Spleen (tissue), 11 donors: ENCODE results near the gene DTX4. TPM values are rescaled to one million over a fixed set of nuclear protein-coding genes. Genes with fewer than 3 reads are reported as not detected.

Experiments used
- DNase-seq: peaks from one replicate; pipeline ENCODE4 v3.0.0-alpha.2; 2020
- H3K27ac ChIP-seq, 8 donors: fragments of 200-600 bp; sonication (generic) in 7 of 8; 1 replicate in 4 of 8; 2 replicates in 4 of 8; pipeline versions ENCODE4 v1.5.0 to v1.8.0; 2016 to 2021; ENCODE audit warnings: inconsistent platforms in 4 of 8, mild to moderate bottlenecking in 4 of 8, moderate library complexity in 1 of 8
- H3K27me3 ChIP-seq, 7 donors: fragments of 200-600 bp; sonication (generic) in 6 of 7; replicated peaks in 1 of 7; 1 replicate in 4 of 7; 2 replicates in 3 of 7; pipeline versions ENCODE4 v1.5.0 to v1.8.0; 2016 to 2021; ENCODE audit warnings: inconsistent platforms in 3 of 7, mild to moderate bottlenecking in 1 of 7
- H3K36me3 ChIP-seq, 6 donors: fragments of 200-600 bp; sonication (generic) in 5 of 6; 1 replicate in 4 of 6; 2 replicates in 2 of 6; pipeline versions ENCODE4 v1.5.0 to v1.8.0; 2016 to 2021; ENCODE audit warnings: inconsistent platforms in 2 of 6
- H3K4me1 ChIP-seq, 6 donors: fragments of 200-600 bp; sonication (generic) in 5 of 6; 1 replicate in 3 of 6; 2 replicates in 3 of 6; pipeline versions ENCODE4 v1.5.0 to v1.8.0; 2016 to 2021; ENCODE audit warnings: inconsistent platforms in 3 of 6
- H3K4me3 ChIP-seq, 8 donors: fragments of 200-600 bp; sonication (generic) in 7 of 8; 1 replicate in 4 of 8; 2 replicates in 4 of 8; pipeline versions ENCODE4 v1.5.0 to v1.8.0; 2016 to 2021; ENCODE audit warnings: inconsistent platforms in 4 of 8, mild to moderate bottlenecking in 4 of 8, moderate library complexity in 2 of 8
- H3K9me3 ChIP-seq, 8 donors: fragments of 200-600 bp; sonication (generic) in 7 of 8; 1 replicate in 4 of 8; 2 replicates in 4 of 8; pipeline versions ENCODE4 v1.5.0 to v1.8.0; 2016 to 2021; ENCODE audit warnings: inconsistent platforms in 4 of 8
- CTCF ChIP-seq, 11 experiments: fragments of 200-600 bp in 7 of 11; fragments of 450-650 bp in 4 of 11; sonication (generic) in 4 of 11; IDR thresholded peaks in 8 of 11; conservative IDR thresholded peaks in 3 of 11; 1 replicate in 7 of 11; 2 replicates in 4 of 11; pipeline versions ENCODE4 v1.4.0 to v1.8.0; 2016 to 2021; ENCODE audit warnings: antibody characterized with exemption in 11 of 11, inconsistent platforms in 4 of 11, mild to moderate bottlenecking in 1 of 11
- POLR2A ChIP-seq, 3 donors: fragments of 450-650 bp; IDR thresholded peaks; one replicate each; pipeline ENCODE4 v1.5.1; 2017; ENCODE audit warnings: antibody characterized with exemption in 3 of 3, mild to moderate bottlenecking in 1 of 3
- POLR2AphosphoS5 ChIP-seq, 3 donors: sonication (generic); formaldehyde crosslinking; IDR thresholded peaks; one replicate each; pipeline ENCODE4 v1.5.1; 2017; ENCODE audit warnings: antibody characterized with exemption in 3 of 3
- WGBS, 5 donors: extraction: QIAGEN DNeasy Blood & Tissue Kit in 3 of 5; methylation state at CpG; one replicate each; pipeline versions ENCODE4 v1.1.5 to v1.1.7; 2013 to 2018; 5-methylcytosine and 5-hydroxymethylcytosine counted together
- intact Hi-C: fragments of 100-400 bp; cut with DNase I; formaldehyde crosslinking; loops from one replicate; pipeline ENCODE4 v1.15.0; 2023; ENCODE audit warnings: low total_unique reads
- polyA plus RNA-seq, 3 donors: library from polyadenylated mRNA; stranded (reverse); fragments of 200-250 nt; gene quantifications; one replicate each; pipeline ENCODE4 v1.2.1, GENCODE V29; 2013
- total RNA-seq, 7 donors: library from RNA; depleted of rRNA in 3 of 7; stranded (reverse); fragments of >200 nt in 3 of 7; fragmentation: NEBNext Ultra II Directional in 4 of 7; extraction: Animal tissue kit (Norgen Biotek cat#: 25700) in 4 of 7; gene quantifications; one replicate each; pipeline versions ENCODE4 v1.1.0 to v1.2.1, GENCODE V29; 2016 to 2021
- donor health status: healthy with polysubstance abuse.
- donor health status: DM: no; HTN: no; CAD: no; lungs with moderate emphysema.
- donor health status: DM: no; HTN: no; CAD: no.
- donor health status: Bipolar disorder and iron deficiency.
- donor health status: healthy.
- donor health status: DM: no; HTN: no; CAD: no.
- donor health status: DM: yes; HTN: yes; CAD: no.

DTX4 gene
- total and polyA plus RNA-seq, 10 donors = 3.9 to 19.1 (median 9.6) TPM

- 65 to 81% (median 73%) methylated on average over 1 of the region's 1 CpG for WGBS, 5 donors
These were observed 53.1 kb downstream of the DTX4 start for GRCh38 chr11:59225017-59225416.

GRCh38 chr11:59226396-59226795 is 54.5 kb downstream of the DTX4 start:
- H3K4me1 ChIP-seq = peaks cover 19 to 56% (median 44%) of the 10 kb centered on the region in 6 donors
- no peaks in the 10 kb centered on the region for H3K27me3 ChIP-seq
- H3K27ac ChIP-seq = peak overlapping the region in 6 of 8 donors; percentile 40 to 90 (median 84)
- peaks cover 0 to 11% (median 10%) of the 10 kb centered on the region in 8 donors for H3K9me3 ChIP-seq
- TF ChIP-seq CTCF (IDR thresholded peaks at IDR 0.05 in 8 of 11, conservative IDR thresholded peaks at IDR 0.05 in 3 of 11) = no peak
- peak in 1 of 3 donors; percentile 37 for TF ChIP-seq POLR2AphosphoS5 (IDR thresholded peaks at IDR 0.05)
- TF ChIP-seq POLR2A (IDR thresholded peaks at IDR 0.05) = no peak
- H3K4me3 ChIP-seq = no peak overlapping the region
- DNase-seq = no peak
- 57 to 82% (median 69%) methylated on average over 2 of the region's 2 CpGs for WGBS, 5 donors
- H3K36me3 ChIP-seq = no peaks in the 10 kb centered on the region
- intact Hi-C loops = no loop called here

More at GRCh38 chr11:59225017-59225416, 53.1 kb downstream of the DTX4 start:
- intact Hi-C loops = no loop called here
- Histone ChIP-seq H3K9me3 (no peaks in the 10 kb centered on the region), H3K27me3 (no peaks in the 10 kb centered on the region), H3K36me3 (no peaks in the 10 kb centered on the region), H3K4me3 (peak overlapping the region in 1 of 8 donors; percentile 42), H3K4me1 (peaks cover 22 to 70% (median 51%) of the 10 kb centered on the region in 6 donors), H3K27ac (peak overlapping the region in 7 of 8 donors; percentile 65 to 90 (median 85))
- TF ChIP-seq CTCF (IDR thresholded peaks at IDR 0.05 in 8 of 11, conservative IDR thresholded peaks at IDR 0.05 in 3 of 11) (no peak), POLR2AphosphoS5 (IDR thresholded peaks at IDR 0.05) (no peak), POLR2A (IDR thresholded peaks at IDR 0.05) (no peak)
- no peak for DNase-seq

GRCh38 chr11:59240322-59240721 is 68.4 kb downstream of the DTX4 start:
- Histone ChIP-seq H3K27ac (no peak overlapping the region), H3K4me1 (no peaks in the 10 kb centered on the region), H3K4me3 (no peak overlapping the region), H3K36me3 (no peaks in the 10 kb centered on the region), H3K27me3 (no peaks in the 10 kb centered on the region), H3K9me3 (peaks cover 0 to 42% (median 31%) of the 10 kb centered on the region in 8 donors)
- intact Hi-C loops = no loop called here
- TF ChIP-seq POLR2A (IDR thresholded peaks at IDR 0.05) (no peak), POLR2AphosphoS5 (IDR thresholded peaks at IDR 0.05) (no peak)
- no peak for DNase-seq

- intact Hi-C loops = no loop called here
- H3K27me3 ChIP-seq = no peaks in the 10 kb centered on the region
- peaks cover 0 to 27% (median 20%) of the 10 kb centered on the region in 8 donors for H3K9me3 ChIP-seq
- 64 to 89% (median 85%) methylated on average over 1 of the region's 1 CpG for WGBS, 5 donors
- no peak overlapping the region for H3K27ac ChIP-seq
- TF ChIP-seq POLR2A (IDR thresholded peaks at IDR 0.05) = no peak
- TF ChIP-seq CTCF (IDR thresholded peaks at IDR 0.05 in 8 of 11, conservative IDR thresholded peaks at IDR 0.05 in 3 of 11) = no peak
- no peak for TF ChIP-seq POLR2AphosphoS5 (IDR thresholded peaks at IDR 0.05)
- H3K4me1 ChIP-seq = peaks cover 2 to 25% (median 10%) of the 10 kb centered on the region in 6 donors
- DNase-seq = no peak
- no peaks in the 10 kb centered on the region for H3K36me3 ChIP-seq
- no peak overlapping the region for H3K4me3 ChIP-seq
These were observed 71.7 kb downstream of the DTX4 start for GRCh38 chr11:59243633-59244032.
